Activated CD8-positive, alpha-beta memory T cell treated with anti-CD3 and anti-CD28 coated beads for 4 hours (primary cell): ENCODE results near the gene CSNK2B.
A peak's percentile ranks its signal among the peaks of the same experiment; 100 is the strongest.
"Not testable (repeated sequence)": the region's sequence is repeated elsewhere in the genome, so short reads cannot be mapped to it uniquely, and the experiment has no call there.

ENCODE experiments used
- DNase-seq, 2 donors: peaks; one replicate each; pipeline ENCODE4 v3.0.0-alpha.2; 2020; ENCODE audit warnings: low read depth in 2 of 2

Gene CSNK2B

DNA sequence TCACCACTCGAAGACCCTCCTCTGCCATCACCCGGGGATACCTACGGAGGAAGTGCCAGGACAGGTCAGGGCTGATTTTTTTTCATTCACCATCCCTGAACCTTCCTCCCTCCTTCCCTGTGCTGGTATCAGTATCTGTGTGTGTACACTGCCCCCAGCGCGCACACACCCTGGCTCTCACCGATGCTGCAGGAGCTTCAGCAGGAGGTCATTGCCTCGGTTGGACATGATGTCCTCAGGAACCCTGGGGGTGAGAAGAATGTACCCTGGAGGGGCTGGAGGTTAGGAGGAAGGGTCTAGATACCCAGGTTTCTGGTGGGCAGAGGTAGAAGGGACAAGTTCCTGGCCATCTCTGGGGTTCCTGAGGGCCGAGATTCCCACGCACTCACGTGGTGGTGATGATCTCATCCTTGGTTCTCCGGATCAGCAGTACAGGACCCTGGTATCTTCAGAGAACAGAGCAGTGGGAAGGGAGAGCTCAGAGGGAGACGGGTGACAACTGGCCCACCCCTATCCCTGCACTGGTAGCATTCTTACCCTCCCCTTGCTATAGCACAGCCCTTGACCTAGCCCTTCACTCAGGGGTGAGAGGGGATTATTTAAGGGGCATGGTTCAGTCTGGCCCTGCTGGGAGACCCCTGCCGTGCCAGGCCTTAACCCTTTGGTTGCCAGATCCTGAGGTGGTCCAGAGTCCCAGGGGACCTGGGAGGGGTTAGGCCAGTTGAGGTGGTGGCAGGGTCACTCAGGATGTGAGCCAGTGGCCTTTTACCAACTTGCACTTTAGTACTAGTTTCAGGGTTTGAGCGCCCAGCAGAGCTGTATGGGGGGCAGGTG lies 22.2 kb downstream of the CSNK2B start:
- no peak for DNase-seq

DNA sequence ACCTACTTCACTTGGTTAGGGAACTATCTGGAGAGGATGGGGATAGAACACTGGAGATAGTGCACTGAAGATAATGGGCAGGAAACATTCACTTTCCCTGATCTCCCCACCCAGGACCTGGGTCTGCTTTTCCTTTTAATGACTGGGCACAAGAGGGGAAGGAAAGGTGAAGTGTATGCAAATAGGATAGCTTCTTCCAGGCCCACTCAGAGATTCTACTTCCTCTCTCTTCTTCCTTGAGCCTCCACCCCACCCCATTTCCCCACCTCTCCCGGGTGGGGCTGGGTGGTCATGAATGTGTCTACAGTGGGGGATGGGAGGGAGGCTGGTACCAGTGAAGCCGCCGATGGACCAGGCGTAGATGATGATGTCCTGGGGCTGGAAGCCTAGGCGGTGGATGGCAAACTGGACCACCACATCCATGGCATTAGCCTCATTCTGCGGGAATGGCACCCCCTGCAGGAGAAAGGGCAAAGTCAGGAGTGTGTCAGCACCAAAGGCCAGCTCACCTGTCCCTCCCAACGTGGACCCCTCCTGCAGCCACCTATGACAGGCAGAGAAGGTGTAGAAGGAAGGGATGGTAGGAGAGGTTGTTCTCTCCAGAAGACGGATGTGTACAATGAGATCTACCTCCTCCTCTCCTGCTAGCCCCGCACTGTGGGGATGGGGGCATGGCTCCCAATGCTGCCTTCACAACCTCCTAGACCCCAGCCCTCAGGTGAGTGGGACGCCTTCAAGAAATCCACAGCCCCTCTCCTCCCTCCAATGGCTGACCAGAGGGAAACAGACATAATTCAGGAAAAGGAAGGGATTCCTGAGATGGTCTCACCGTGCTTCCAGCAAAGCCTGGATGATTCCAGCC lies 23.6 kb downstream of the CSNK2B start:
- DNase-seq = no peak

DNA sequence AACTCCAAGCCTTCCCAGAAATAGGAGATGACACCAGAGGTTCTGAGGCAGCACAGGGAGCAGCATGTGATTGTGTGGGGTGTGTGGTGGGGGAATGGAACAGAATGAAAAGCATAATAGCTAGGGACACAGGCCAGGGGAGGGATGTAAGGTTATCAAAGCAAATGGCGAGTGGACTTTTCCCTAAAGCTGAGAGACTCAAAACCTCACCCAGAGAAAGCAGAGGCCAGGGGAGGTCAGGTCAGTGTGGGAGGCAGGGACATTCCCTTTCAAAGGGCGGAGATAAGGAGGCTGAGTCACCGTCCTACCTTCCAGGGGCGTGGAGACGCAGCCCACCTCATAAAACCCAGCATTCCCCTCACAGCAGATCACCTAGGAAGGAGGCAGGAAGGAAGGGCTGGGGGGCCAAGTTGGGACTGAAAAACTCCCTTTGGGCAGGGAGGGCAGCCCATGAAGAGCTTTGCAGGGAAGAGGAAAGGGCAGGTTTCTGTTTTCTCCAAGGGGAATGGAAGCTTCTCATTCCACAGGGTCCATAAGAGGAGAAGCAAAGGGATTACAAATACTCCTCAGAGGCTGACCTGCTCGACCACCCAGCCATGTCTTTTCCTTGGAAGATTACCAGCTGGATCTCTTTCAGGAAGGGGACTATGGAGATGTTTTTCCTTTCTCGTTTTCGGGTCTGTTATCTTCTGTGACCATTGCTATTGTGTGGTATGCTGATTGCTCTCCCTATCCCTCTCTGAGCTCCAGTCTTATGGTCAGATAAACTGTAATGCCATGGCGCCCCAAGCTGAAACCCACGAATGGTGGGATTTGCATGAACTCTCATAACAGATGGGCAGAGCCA lies 24.6 kb downstream of the CSNK2B start:
- DNase-seq = no peak

DNA sequence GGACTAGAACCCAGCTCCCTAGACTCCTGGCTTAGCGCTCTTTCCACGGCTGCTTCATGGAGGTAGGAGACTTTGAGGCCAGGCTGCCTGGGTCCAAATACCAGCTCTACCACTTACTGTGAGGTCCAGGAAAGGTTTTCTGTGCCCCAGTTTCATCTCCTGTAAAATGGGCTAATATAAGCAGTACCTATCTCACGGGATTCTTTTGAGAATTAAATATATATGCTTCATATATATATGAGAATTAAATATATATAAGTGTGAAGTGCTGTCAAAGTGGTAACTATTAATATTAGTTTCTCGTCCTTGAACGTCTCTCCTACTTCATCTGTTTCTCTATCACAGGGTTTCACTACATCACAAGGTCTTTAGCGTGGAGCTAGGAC lies 25.2 kb downstream of the CSNK2B start:
- DNase-seq = no peak

DNA sequence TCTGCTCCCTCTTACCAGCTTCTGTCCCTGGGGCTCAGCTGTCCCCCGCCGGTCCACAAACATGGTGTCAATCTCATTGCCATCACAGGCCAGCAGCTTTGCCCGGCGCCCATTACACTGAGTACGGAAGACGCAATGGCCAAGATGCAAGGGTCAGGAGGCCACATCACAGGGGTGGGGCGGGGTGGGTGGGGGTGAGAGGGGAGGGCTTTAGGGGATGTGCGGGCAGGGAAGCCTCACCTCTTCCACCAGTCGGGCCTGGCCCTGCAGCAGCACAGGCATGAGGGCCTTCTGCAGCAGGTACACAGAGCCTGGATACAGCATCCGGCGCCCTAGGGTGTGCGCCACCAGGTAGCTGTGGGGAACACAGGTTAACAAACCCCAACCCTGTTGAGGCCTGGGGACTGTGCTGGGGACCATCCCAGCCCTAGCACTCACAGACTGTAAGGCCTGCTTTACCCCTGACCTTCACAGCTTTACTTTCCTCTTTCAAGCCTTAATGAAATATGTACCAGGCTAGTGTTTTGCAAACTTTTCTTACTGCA lies 25.8 kb downstream of the CSNK2B start:
- DNase-seq = no peak

DNA sequence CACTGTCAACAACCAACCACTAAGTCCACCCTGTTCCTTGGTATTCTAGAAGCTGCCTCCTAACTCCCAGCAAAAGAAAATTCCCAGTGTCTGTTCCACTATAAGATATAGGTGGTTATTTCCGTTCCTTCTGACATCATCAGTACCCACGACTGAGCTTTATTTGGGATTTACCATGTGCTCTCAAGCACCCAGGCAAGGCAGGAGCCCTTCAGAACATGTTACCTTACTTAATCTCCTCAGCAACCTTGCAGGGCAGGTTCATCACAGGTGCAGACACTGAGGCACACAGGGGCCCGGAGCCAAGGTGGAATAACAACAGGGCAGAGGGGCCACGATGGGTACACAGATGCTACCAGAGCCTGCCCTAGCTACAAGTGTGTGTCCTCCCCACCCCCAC lies 26.5 kb downstream of the CSNK2B start:
- DNase-seq = no peak

DNA sequence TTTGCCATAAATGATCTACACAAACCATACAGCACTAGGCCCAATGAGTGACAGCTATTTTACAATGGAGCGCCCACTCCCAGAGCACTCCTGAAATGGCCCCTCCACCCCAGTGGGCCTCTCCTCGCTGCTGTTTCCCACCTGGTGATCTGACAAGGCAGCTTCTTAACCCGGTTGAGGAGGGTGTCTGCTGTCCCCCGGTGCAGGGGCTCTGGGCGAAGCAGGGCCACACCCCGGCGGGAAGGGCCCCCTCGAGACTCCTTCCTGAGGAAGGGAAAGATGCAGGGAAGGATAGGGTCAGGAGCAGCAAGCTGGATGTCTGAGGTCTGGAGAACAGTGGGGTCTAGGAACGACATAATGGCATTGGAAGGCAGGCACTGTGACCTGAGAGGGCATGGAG lies 27.0 kb downstream of the CSNK2B start:
- DNase-seq = no peak

DNA sequence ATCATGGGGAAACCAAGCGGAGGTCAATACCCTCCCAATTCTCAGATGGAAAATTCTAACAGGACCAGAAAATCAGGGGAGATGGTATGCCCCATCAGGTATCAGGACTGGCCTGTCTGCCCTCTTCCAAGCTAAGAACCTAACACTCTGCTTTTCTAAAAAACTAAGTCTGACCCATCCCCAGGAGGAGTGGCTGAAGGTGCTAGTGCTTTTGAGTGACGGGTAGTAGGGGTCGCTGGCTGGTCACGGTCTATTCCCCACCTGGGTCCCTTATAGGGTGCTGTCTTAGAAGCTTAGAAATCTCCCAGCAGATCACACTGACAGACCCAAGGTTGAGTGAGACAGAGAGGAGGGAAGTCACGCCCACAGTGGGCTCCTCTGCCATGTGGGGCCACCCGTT lies 27.7 kb downstream of the CSNK2B start:
- no peak for DNase-seq

DNA sequence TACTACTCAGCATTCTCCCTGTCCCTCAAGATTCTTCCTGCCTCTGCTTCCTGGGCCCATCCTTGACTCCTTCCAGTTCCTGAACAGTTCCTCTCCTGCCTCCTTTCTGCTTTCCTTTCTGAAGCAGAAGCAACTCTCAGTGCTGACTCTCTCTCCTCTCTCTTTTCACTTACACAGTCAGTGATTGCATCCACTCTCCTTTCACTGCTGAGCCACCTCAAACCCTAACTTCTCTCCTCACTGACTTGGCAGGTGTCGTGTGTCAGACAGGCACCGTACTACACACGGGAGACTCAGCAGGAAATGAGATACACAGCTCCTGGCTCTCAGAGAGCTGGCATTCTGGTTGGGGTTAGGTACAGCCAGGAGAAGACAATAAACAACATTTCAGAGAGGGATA lies 31.7 kb downstream of the CSNK2B start:
- no peak for DNase-seq

DNA sequence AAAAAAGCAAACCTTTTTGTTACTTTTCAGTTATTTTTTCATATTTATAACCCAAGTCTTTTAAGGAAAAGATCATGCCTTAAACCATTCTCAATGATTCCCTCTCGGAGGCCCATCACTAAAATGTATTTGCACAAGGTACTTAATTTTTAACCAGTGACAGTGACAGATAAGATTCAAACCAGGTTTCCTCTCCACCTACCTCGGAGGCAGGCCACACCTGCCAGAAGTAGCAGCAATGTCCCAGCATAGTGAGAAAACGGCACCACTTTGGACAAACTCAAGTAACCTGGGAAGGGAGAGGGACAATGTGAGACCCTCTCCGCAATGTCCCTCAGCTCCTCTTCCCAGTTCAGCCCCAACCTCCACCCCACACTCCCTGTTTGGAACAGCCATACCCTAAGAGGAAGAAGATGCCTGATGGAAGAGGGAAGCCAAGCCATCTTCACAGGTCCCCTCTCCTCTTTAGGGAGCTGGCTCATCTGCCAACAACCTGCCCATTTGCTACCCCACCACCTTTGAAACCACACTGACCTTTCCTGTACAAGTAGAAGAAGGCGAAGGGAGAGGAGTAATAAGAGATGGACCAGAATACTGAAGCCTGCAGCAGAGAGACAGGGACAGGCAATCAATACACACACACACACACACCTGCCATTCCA lies 35.0 kb downstream of the CSNK2B start:
- no peak for DNase-seq

DNA sequence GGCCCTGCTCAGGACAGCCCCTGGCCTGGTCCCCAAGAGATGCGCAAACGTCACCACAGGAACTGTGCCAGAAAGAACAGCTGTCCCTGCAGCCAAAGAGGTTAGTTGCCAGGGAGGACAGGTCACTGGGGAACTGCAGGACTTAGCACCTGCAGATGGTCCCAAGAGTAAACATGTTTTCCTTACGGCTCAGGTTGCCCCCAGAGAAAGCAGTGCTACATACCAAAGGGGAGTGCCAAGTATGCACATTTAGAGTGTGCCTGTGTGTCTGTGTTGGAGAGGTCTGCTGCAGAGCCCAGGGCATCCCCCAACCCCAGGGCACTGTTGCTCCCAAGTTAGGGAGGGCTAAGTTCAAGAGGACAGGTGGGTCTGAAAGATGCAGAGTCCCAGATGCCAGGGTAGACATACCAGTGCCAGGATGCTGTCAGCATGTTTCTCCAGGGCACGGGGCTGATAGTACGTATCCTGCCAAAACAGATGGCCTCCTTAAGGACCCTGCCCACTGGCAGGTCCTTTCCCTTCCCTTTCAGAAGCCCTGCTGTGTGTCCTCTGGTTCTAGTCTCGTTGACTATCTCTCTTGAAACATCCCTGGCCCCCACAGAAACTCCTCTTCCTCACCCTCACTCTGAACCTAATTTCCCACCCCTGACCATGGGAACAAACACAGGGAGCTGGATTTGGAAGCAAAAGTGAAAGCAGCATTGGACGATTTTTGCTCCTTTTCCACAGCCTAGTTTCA lies 36.0 kb downstream of the CSNK2B start:
- DNase-seq = no peak

DNA sequence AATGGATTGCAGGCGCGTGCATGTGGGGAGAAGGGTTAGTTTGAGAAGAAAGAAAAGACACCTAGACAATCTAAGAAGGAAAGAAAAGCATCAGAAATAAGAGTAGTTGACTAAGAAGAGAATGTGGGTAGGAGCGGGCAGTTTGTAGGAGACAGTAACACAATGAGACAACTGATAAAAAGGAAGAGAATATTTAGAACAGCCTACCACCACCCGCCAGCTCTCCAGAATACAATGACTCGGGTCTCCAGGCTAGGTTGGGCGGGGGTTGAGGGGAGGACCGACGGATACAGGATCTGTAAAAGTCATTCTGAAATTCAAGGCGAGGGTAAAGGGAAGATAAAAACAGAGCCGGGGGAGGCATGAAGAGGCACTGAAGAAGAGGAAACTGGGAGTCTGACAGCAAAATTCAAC lies 36.5 kb downstream of the CSNK2B start:
- no peak for DNase-seq

DNA sequence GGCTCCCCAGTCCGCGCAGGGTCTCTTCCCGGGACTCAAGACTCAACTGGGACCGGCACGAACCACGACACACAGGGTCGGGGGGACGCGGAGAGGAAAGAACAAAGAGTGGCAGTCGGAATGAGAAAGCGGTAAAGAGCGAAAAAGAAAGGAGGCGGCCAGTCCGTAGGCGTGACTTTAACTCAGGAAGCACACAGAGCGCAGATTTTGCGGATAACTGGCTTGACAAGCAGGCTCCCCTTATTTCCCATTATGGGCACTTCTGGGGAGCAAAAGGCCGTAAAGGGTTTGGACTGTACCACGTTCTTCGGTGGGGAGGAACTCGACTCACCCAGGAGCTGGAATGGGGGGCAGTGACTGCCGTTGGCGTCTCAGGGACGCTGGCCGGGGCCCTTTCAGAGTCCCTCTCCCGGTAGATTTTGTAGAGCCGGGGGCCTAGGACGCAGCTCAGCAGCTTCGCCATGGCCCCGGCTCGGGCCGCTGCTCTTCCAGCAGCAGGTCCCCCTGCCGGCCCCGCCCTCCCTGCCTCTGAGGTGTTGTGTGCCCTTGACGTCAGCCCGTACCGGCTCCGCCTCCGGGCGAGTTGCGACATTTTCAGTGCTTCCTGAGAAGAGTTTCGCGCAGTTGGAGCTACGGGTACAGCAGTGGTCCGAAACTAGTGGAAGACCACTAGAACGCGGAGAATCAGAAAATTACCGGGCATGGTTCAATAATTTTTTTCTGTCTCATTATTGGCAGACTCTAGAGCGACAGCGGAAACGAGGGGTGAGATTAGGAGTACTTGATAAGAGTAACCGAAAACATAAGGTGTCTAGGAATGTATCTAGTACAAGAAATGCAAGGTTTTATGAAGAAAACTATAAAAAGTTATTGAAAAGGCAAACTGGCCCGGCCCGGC lies 37.2 kb downstream of the CSNK2B start, which contains the start of gene ABHD16A:
Gene ABHD16A, minus strand, starts transcription at position 506 of the 898 bp plus-strand sequence. Its CDS starts 43 bp downstream, at position 463.
- DNase-seq = peak; percentile 93 to 96

DNA sequence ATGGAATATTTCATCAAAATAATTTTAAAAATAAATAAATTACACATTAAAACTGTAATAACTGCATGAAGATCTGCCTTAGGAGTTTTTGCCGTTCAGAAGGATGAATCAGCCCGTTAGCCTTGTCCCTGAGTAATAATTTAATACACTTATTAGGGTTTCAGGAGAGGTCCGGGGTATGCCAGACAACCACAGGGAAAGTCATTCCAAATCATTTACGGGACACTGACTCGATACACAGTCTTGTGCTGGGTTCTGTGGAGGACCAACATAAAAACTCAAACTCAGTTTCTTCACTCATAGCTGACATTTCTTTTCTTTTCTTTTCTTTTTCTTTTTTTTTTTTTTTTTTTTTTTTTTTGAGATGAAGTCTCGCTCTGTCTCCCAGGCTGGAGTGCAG lies 40.1 kb downstream of the CSNK2B start:
- DNase-seq = no peak

DNA sequence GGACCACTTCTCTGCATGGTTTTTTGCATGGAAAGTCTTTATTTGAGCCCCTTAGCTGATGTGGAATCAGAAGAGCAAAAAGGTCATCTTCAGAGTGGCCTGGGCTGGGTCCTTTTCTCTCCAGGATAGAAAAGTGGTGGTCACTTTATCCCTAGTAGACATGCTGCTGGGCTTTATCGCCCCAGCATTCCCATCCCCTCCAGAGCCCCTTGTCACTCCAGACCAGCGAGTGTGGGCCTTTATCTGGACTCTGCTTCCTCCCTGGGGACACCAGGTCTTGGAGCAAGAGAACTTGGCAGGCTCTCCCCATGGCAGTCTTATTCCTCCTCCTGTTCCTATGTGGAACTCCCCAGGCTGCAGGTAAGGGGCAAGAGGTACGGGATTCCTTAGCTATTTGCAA lies 40.7 kb downstream of the CSNK2B start, which contains the start of gene LY6G6F:
Gene LY6G6F, plus strand, starts transcription at position 268 of the 400 bp plus-strand sequence. Its CDS starts 41 bp downstream, at position 309.
- no peak for DNase-seq

DNA sequence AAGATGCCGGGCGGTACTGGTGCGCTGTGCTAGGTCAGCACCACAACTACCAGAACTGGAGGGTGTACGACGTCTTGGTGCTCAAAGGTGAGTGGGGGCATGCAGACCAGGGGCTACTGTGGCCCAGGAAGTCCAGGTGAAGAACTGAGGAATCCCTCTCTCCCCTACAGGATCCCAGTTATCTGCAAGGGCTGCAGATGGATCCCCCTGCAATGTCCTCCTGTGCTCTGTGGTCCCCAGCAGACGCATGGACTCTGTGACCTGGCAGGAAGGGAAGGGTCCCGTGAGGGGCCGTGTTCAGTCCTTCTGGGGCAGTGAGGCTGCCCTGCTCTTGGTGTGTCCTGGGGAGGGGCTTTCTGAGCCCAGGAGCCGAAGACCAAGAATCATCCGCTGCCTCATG lies 41.8 kb downstream of the CSNK2B start:
- DNase-seq = no peak

DNA sequence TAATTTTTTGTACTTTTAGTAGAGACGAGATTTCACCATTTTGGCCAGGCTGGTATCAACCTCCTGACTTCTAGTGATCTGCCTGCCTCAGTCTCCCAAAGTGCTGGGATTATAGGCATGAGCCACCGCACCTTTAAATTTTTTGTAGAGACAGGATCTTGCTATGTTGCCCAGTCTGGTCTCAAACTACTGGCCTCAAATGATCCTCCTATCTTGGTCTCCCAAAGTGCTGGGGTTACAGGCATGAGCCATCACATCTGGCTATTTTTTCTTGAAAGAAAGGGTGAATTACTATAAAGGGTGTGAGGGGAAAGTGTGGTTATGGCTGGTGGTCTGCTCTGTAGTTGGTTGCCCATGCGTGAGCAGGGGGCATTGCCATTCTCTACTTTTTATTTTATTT lies 42.3 kb downstream of the CSNK2B start:
- DNase-seq = no peak

DNA sequence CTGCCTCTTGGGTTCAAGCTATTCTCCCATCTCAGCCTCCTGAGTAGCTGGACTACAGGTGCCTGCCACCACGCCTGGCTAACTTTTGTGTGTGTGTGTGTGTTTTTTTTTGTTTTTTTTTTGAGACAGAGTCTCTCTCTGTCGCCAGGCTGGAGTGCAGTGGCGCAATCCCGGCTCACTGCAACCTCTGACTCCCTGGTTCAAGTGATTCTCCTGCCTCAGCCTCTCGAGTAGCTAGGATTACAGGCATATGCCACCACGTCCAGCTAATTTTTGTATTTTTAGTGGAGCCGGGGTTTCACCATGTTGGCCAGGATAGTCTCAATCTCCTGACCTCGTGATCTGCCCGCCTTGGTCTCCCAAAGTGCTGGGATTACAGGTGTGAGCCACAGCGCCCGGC lies 43.3 kb downstream of the CSNK2B start:
- DNase-seq = not testable (repeated sequence)

DNA sequence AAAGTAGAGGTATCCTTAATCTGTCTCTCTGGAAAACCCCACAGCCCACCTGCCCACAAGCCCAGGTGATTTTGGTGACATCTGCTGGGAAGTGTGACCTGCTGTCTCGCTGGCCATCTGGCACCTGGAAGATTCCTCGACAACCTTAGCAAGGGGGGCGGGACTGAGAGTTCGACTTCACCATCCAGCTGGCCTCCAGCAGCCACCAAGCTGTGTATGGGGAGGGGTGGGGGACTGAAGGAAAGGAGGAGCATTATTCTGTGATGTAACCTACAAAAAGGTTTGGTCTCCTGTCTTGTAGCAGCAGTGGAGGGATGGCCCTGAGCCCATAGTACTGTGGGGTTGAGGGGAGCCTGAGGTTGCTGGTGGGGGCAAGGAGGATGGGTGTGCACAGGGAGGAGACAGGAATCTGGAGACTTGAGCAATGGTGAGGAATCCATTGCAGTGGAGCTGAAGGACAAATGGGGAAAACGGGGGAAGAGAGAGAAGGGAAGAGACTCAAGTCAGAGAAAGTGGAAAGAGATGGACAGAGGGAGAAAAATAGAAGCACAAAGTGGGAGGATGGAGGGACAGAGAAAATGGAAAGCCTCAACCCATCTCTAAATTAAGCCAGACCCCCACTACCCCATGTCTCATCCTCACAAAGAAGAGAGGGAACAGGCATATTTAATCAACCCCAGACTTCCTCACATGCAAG lies 44.8 kb downstream of the CSNK2B start:
- DNase-seq = no peak
